ENCODE results near the gene SYT13. TPM values are rescaled to one million over a fixed set of nuclear protein-coding genes. Genes with fewer than 3 reads are reported as not detected.

SYT13 gene
- total RNA-seq, 1 experiment from 2014 or later = 4.3 TPM

GRCh38 chr11:45323601-45324249 is 37.6 kb upstream of the SYT13 start:
- DNase-seq = no peak
- Mint-ChIP-seq H3K27me3 (ENCODE audit: low read depth) (peaks cover 33% of the 10 kb centered on the region), H3K4me1 (no peaks in the 10 kb centered on the region; a peak in 1 of 4 replicates), H3K36me3 (ENCODE audit: insufficient read depth in 1 of 3, low read depth in 3 of 3) (no peaks in the 10 kb centered on the region), H3K4me3 (no peak overlapping the region), H3K9me3 (peaks cover 4 to 6% of the 10 kb centered on the region in 2 experiments; a peak in 4 of 5 replicates), H3K27ac (no peak overlapping the region)
- no peak overlapping the region for H4K91ac ChIP-seq (ENCODE audit: insufficient read length, low read depth, low read length)
- no peak overlapping the region for H3K4ac ChIP-seq (ENCODE audit: low read depth, low read length)
- no CpG with 5 or more reads among the region's 8 CpGs for WGBS (ENCODE audit: extremely low coverage, insufficient read length, low lambda C conversion rate)
- H2BK5ac ChIP-seq (ENCODE audit: insufficient read length, low read length) = no peak overlapping the region
- no peaks in the 10 kb centered on the region for H3K27me3 ChIP-seq (ENCODE audit: insufficient read depth, low read length)
- H4K8ac ChIP-seq (replicated peaks; ENCODE audit: insufficient read length, low read depth, low read length) = no peak overlapping the region
- H4K20me1 ChIP-seq (ENCODE audit: control insufficient read depth, insufficient read depth, insufficient read length) = no peaks in the 10 kb centered on the region
- no peak overlapping the region for H3K27ac ChIP-seq (ENCODE audit: insufficient read length, low read depth, low read length)
- no peak overlapping the region for H3T11ph ChIP-seq (ENCODE audit: low read length)
- H3K4me1 ChIP-seq (ENCODE audit: insufficient read depth, low read length) = no peaks in the 10 kb centered on the region
- no peak overlapping the region for H3K9ac ChIP-seq (ENCODE audit: extremely low read depth, insufficient read length, low read length)
- no peaks in the 10 kb centered on the region for H3K9me3 ChIP-seq (ENCODE audit: control insufficient read depth, low read depth, low read length)
- H4K5ac ChIP-seq (ENCODE audit: insufficient read length, low read depth, low read length) = no peak overlapping the region
- H3K23ac ChIP-seq (ENCODE audit: insufficient read length, low read depth, low read length) = no peak overlapping the region
- TF ChIP-seq CTCF (conservative IDR thresholded peaks at IDR 0.05) = no peak
- no peak overlapping the region for H2BK15ac ChIP-seq (ENCODE audit: low read depth, low read length)
- no peak overlapping the region for H3K56ac ChIP-seq (ENCODE audit: insufficient read length, low read depth, low read length)
- no peaks in the 10 kb centered on the region for H3K23me2 ChIP-seq (ENCODE audit: insufficient read length, low read depth, low read length, poor library complexity, severe bottlenecking)
- H2AK5ac ChIP-seq (ENCODE audit: insufficient read length, low read length) = no peak overlapping the region
- H3K14ac ChIP-seq (ENCODE audit: insufficient read depth, low read length) = no peak overlapping the region; the same call in 1 of the 2 replicates
- H3K4me2 ChIP-seq (ENCODE audit: insufficient read depth, insufficient read length, low read length) = no peak overlapping the region
- H2AFZ ChIP-seq (ENCODE audit: low read length) = no peak overlapping the region
- no peak overlapping the region for H2BK12ac ChIP-seq (ENCODE audit: insufficient read length, low read depth, low read length)
- H2BK120ac ChIP-seq (ENCODE audit: low read depth, low read length, poor library complexity, severe bottlenecking) = no peak overlapping the region
- no peaks in the 10 kb centered on the region for H3K79me1 ChIP-seq (ENCODE audit: insufficient read depth, low read depth, low read length, poor library complexity, severe bottlenecking)
- no peak overlapping the region for H3K18ac ChIP-seq (ENCODE audit: insufficient read length, low read depth, low read length)
- H2BK20ac ChIP-seq (ENCODE audit: low read depth, low read length, poor library complexity, severe bottlenecking) = no peak overlapping the region
- no peaks in the 10 kb centered on the region for H3K79me2 ChIP-seq (ENCODE audit: insufficient read depth, low read length)
